Superior temporal gyrus (tissue), 1 donor: ENCODE results near the gene EPHA6.
A peak's percentile ranks its signal among the peaks of the same experiment; 100 is the strongest.

Experiments used
- DNase-seq: peaks from one replicate; pipeline ENCODE4 v3.0.0-alpha.2; 2016; ENCODE audit errors: extremely low spot score

The EPHA6 gene

DNA sequence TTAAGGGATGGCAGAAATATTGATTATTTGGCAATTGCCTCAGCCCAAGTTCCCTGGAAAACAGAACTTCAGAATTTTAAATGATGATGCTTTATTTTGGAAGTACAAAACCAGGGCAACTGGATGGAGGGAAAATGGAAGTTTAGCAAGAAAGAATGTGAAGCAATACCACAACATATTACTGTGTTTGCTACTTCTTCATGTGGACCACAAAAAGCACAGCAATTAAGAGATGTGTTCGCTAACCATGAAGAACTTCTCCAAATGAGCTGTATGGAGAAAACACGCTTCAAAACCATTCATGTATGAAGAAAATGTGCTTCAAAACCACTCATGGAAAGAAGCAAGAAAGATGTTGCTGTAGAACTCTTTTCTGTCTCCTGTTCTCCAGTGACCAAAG, 885.5 kb downstream of the EPHA6 start:
- no peak for DNase-seq

GRCh38 chr3:97705764-97706163, 891.4 kb downstream of the EPHA6 start:
- peak; percentile 48 for DNase-seq

DNA sequence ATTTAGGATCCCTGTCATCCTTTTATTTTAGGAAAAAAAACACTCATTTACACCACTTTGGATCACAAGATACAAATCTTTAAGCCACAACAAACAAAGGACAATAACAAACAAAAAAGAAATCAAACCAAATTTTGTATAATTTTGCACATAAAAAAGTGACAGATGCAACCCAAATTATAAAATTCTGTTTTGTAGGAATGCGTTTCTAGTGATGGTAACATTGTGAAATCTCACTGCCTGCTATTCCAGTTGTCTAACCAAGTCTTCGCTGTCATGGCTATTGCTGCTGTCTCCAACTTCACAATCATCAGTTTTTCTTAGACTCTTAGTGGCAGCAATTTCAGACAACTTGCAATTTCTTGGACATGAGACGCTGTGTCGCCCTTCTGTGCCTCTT, 891.8 kb downstream of the EPHA6 start:
- DNase-seq: no peak

- DNase-seq: no peak
Measured at GRCh38 chr3:97711654-97712053, 897.3 kb downstream of the EPHA6 start.

DNA sequence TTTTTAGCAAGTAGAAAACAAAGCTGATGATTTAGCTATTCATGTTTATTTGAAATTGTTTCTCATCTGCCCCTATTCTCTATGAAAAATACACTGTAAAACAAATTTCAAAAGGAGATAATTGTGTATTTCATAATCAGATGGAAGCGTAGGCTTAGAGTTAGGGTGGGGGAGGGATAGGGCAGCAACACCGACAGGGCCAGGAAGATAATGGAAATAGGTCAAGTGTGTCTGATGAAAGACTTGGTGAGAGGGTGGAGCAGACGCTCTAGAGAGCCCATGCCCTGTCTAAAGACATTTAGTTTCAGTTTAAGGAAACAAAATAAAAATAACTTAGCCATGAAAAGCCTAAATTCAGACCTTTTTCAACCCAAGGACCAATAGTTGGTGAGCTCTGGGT, 898.5 kb downstream of the EPHA6 start:
- DNase-seq: no peak

DNA sequence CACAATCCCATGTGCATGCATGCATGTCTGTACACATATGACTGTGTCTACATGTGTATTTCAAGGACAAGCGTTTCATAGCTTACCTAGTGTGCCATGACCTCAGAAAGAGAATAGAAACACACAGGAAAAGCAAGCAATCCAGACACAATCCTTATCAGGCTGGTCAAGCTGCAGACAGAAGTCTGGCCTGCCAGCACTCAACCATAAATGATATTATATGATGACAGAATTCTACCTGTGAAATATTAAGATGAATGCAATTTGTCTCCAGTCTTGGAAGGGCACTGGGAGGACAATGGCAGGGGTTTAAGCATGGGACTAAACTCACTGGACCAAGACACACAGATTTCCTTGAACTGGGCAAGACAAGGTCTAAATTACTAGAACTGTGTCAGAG, 899.2 kb downstream of the EPHA6 start:
- DNase-seq: no peak

GRCh38 chr3:97719156-97719821, 904.9 kb downstream of the EPHA6 start:
- DNase-seq: peak; percentile 87

GRCh38 chr3:97720417-97720816, 906.0 kb downstream of the EPHA6 start:
- no peak for DNase-seq

DNA sequence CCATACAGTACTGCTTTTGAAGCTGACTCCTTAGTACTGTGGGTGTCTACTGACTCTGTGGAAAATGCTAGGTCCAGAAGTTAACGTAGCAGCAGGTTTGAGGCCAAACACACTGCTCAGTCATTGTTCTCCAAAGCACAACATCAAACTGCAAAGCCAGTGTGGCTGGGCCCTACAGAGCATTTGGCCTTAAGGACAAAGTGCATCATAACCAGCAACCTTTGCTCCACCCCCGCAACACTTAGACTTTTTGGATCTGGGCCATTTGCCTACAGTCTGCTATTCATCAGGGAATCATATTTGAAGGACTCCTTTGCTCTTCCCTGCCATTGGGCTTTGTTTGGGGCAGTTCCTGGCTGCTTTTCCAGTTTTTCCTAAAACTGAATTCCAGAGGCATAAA, 907.1 kb downstream of the EPHA6 start:
- DNase-seq: no peak

GRCh38 chr3:97736928-97737327, 922.5 kb downstream of the EPHA6 start:
- no peak for DNase-seq

DNA sequence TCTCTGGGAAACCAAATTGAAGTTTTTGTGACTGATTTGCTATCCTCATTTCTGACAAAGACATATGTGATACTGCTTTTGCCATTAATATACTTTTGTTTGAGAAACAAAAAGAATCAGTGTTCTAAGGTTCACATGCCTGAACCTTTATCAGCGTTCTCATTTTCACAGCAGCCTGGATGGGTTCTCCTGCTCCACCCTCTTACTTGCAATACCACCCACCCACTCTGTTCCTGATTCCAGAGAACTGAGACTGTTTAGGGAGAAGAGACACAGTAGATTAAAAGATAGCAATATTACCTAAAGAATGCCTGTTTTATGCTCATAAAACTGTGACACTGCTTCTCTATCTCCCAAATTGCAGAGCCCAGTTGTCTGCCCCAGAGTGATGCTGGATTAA, 924.4 kb downstream of the EPHA6 start:
- peak; percentile 25 for DNase-seq

- no peak for DNase-seq
Measured at GRCh38 chr3:97742036-97742435, 927.6 kb downstream of the EPHA6 start.

DNA sequence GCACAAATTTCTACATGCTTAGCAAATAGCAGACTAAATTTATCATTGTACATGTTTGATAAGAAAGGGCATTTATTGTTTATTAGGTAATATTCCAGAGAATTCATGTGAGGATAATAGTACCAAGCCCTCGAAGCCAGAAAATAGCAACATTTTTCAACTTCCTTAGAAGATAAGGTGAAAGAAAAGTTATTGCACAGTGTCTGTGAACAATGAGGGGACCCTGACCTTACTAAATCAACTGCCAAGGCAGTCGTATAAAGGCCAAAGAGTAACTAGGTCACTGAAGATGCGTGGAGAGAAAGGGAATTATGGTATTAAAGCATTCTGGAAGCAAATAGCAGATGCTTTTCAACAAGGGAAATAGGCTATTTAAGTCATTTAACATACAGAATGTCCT, 929.9 kb downstream of the EPHA6 start:
- no peak for DNase-seq

GRCh38 chr3:97763586-97764406, 949.4 kb downstream of the EPHA6 start:
- DNase-seq: no peak

DNA sequence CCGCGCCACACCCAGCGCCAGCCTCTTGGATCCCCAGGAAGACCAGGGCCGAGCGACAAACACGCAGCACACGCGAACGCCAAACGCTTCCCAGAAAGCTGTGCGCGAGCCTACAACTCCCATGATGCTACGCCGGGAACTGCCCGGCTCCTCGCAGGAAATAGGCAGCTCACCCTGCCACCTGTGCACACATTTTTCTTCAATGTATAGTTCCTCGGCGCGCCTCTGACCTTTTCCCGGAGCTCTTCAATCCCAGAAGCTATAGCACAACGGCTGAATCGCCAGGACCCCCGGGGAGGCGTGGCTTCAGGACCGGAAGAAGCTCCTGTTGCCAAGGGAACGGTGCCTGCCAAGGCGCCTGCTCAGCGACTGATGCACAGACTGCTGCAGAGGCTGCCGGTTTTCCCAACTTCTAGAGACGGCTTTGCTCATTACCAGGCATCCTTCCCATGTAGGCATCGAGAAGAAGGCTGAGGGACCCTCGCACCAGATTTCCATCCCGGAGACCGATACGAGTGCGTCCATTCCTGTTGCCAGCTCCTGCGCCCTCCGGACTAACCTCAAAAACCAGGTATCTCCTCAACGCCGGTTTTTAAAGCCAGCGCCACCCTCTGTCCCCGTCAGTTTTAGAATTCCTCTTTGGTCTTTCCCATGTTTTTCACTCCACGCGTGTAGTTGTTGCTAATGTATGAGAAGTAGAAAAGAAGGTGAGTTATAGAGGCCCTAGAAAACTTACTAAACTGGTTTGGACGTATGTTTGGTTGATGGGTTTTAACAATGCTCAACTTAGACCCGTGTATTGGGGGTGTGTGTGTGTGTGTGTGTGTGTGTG, 950.2 kb downstream of the EPHA6 start, which contains the start of gene ARL6:
TSS of gene ARL6 (plus strand) at position 352 of the 832 bp plus-strand sequence. CDS start 3,350 bp downstream, outside the sequence.
- peak; percentile 95 for DNase-seq

- DNase-seq: peak; percentile 20
Measured at GRCh38 chr3:97765336-97765735, 950.9 kb downstream of the EPHA6 start.

GRCh38 chr3:97772926-97773325, 958.5 kb downstream of the EPHA6 start:
- no peak for DNase-seq

- DNase-seq: no peak
Measured at GRCh38 chr3:97778152-97778551, 963.8 kb downstream of the EPHA6 start.

- peak; percentile 85 for DNase-seq
Measured at GRCh38 chr3:97793420-97794019, 979.1 kb downstream of the EPHA6 start.

DNA sequence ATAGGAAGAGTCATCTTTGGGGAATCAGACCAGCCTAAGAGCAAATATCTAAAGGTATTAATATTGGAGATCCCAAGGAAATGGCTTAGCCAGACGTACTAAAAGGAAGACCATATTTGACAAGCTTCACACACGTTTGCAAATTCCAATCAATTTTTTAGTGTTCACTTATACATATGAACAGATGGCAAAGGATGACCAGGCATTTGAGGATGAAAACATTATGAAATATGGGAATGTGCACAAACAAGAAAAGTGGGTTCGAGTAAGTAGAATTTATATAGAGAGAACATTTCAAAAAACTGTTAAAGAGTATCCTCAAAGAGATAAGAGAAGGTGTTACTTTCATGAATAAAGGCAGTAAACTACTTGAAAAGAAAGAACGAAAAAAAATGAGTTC, 981.6 kb downstream of the EPHA6 start:
- no peak for DNase-seq
